HG03095 (cell line): ENCODE measurements around the gene CRTAC1.

Experiments
- ATAC-seq: cut with Tn5 transposase; IDR thresholded peaks from one replicate; pipeline ENCODE4 v1.9.1; 2021; ENCODE audit warnings: moderate library complexity; ENCODE audit not compliant: unreplicated experiment

CRTAC1 gene

GRCh38 chr10:98030991-98031431, 590 bp upstream of the CRTAC1 start:
- ATAC-seq: no peak

DNA sequence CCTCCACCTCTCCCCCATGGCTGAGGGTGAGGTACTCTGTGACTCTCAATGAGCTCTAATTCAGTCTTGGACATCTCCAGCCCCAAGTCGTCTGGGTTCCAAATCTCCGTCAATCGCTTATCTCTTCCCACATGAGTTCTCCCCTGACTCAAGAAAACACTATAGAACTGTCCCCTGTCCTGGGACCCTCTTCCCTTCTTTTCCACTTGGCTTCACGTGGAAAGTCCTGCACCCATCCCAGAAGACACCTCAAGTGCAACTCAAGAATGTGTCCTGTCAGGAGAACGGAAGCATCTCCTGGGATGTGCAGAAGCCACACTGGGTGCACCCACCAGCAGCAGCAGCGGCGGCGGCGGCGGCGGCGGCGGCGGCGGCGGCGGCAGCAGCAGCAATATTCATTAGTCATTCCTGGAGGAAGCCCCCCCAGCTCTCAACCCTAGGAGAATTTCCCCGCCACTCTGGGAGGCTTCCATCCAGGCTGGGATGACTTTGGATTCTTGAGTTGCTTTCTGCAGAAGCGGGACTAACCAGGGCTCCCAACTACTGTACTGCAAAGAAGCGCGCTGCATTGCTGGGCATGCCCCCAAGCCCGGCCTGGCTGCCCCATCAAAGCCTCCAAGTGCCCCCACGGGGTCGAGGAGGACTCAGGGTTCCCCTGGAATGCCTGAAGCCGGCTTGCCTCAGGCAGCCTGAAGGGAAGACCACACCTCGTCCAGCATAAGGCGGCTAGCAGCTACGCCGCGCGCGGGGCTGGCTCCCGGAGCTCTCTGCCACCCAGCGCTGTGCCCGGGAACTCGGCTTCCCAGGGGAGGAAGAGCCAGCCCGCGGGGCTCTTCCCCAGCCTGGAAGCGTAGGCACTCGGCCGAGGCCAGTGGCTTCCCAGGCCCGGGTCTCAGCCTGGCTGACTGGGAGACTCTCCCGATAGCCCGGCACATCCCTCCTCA, 1.0 kb downstream of the CRTAC1 start:
- no peak for ATAC-seq

- no peak for ATAC-seq
Measured at GRCh38 chr10:98028168-98028770, 2.2 kb downstream of the CRTAC1 start.

- no peak for ATAC-seq
Measured at GRCh38 chr10:98023024-98023423, 7.4 kb downstream of the CRTAC1 start.

DNA sequence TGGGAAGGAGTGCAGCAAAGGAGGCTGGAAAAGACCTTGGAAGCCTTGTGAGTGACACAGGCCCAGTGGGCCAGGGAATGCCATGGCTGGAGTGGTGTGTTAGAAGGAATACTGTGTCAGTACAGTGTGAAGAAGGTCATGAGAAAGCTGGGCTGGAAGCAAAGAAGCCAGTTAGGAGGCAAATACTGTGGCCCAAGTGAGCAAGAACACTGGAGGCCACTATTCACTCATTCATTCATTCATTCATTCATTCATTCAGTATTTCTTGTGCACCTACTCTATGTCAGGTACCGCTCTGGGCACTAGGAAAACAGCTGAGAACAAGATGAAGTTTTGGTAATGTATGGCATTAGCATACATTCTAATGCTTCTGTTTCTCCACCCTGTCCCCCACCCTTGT, 9.6 kb downstream of the CRTAC1 start:
- no peak for ATAC-seq

DNA sequence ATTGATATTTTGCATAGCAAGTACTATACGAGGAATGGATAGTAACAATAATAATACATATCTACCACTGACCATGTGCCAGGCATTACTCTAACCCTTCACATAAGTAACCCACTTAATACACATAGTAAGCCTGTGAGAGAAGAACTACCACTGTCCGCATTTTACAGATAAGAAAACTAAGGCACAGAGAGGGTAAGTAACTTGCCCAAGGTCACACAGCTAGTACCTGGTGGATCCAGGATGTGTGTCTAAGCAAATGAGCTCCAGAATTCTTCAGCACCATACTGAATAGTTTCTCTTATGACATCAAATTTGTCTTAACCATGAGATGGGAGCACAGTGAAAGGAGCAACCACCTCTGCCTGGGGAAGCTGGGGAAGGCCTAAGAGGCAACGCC, 10.2 kb downstream of the CRTAC1 start:
- no peak for ATAC-seq

GRCh38 chr10:98019784-98020183, 10.6 kb downstream of the CRTAC1 start:
- ATAC-seq: no peak

- ATAC-seq: no peak
Measured at GRCh38 chr10:98016772-98017475, 13.5 kb downstream of the CRTAC1 start.

GRCh38 chr10:98013776-98014175, 16.6 kb downstream of the CRTAC1 start:
- no peak for ATAC-seq

DNA sequence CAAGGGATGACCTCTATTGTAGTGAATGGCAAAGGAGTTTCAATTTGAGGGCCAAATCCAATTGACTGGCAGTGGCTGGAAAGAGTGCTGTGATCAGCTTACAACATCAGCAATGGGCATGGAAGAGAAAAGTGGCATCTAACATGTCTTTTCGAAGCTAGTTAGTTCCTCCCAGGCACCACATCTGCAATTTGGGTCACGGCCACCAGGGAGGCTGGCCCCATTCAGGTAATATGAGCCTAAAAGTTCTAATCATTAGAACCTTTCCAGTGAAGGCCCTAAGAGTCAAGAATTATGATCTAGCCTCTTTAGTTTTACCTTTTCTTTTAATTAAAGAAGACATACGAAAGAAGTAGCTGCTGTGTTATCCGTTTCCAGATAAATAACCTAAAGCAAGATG, 17.3 kb downstream of the CRTAC1 start:
- no peak for ATAC-seq

GRCh38 chr10:98012644-98013043, 17.8 kb downstream of the CRTAC1 start:
- no peak for ATAC-seq

DNA sequence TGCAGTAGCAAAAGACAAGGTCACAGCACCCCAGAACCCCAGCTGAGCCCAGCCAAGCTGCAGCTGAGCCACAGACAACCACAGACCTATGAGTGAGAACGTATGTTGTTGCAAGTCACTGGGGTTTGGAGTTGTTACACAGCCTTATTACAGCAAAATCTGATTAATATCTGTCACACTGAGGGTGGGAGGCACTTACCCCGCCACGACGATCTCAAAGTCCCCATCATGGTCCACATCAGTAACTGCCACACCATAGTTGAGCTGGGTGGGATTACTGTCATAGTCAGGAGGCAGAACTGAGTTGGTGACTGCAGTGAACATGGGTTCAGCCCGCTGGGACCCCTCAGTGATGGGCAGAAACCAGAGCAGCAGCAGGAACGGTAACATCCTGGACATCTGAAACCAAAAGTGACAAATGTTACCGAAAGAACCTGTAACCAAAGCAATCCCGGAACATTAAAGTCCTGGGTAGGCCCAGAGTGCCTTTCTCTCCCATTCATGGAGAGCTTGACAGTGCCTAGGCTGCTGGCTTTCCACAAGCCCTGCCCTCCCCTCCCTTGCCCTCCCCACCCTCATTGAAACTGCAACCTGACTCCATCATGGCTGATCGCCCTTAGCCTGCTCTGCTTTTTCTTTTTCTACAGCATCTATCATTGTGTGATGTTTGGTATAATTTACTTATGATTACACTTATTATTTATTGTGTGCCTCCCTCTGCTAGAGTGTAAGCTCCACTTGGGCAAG, 19.3 kb downstream of the CRTAC1 start:
- ATAC-seq: no peak

DNA sequence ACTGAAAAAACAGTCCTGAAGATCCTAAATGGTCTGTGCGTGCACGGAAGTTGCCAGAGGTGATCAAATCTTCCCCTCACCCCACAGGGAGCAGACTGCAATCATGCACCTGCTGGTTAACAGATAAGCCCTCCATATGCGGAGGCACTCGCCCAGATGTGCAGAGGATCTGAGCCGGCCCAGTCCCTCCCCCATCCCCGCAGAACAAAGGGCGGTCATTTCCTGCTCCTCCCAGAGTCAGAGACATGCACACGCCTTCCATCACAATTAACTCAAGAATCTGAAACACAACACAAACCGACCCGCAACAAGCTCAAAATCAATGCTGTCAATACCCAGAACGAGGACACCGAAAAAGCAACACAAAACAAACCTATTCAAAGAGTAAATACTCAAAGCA, 24.2 kb downstream of the CRTAC1 start:
- no peak for ATAC-seq

DNA sequence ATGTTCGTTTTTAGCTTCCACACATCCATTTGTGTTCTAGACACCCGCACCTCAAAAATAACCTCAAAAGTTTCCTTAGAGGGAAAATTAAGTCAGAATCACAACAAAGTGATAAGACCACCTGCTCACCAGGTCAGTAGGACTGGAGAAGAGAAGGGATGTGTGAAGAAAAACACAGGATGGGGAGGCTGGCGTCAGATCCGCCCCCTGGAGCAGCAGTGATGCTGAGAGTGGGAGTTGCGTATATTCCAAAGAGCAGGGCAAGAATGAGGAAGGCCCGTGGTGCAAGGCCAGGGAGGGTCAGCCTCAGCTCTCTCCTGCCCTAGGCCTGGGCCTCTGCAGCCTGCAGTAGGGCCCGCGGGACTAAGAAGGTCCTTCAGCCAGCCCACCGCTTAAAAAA, 28.7 kb downstream of the CRTAC1 start:
- ATAC-seq: no peak

DNA sequence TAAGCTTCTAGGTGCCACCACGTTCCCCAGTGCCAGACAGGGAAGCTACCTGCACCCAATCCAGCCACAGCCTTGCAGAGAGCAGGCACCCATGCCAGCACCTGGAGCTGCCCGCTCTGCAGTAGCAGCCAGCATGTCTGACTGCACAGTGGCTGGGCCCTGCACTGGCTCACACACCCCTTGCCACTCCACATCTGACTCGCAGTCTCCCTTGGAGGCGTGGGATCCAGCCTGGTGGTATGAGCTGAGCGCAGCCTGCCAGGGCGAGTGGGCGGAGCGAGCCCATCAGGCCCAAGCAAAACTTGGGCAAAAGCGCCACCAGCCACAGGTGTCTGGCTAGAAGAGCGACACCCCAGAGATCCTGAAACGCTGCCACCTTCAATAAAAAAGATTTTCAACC, 30.1 kb downstream of the CRTAC1 start:
- ATAC-seq: no peak

GRCh38 chr10:97999923-98000248, 30.5 kb downstream of the CRTAC1 start:
- no peak for ATAC-seq

GRCh38 chr10:97999066-97999922, 31.1 kb downstream of the CRTAC1 start:
- ATAC-seq: no peak

DNA sequence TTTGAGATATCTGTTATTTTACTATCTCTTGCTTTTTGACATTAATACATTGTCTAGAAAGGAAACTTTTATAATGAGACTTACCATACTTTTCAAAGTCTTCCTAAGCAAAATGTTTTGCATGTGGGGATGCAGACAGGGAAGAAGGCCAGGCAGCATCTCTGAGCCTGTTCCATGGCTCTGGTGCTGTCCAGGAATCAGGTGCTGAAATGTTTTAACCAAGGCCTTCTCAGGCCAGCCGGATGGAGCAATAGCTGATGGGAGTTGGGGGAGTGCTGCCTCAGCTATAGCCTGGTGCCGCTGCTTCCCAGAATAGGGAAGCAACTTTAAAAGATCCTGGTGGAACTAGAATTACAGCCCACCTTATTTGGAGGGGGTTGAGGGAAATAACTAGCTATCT, 38.5 kb downstream of the CRTAC1 start:
- ATAC-seq: no peak

DNA sequence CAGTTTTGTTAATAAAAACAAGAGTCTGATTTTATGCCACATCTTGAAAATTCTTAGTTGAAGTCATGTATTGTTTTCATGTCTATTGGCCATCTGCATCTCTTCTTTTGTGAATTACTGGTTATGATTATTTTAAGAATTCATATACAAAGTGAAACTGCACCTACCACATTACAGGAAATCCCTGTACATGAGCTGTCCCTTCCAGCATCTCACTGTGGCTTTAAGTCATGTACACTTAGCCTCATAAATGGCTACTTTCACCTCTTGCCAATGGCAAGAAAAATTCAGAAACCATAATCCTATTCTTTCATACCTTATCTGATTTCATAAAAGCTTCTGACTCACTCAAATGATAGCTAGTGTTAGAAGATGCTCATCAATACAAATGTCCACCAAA, 48.6 kb downstream of the CRTAC1 start:
- ATAC-seq: no peak

DNA sequence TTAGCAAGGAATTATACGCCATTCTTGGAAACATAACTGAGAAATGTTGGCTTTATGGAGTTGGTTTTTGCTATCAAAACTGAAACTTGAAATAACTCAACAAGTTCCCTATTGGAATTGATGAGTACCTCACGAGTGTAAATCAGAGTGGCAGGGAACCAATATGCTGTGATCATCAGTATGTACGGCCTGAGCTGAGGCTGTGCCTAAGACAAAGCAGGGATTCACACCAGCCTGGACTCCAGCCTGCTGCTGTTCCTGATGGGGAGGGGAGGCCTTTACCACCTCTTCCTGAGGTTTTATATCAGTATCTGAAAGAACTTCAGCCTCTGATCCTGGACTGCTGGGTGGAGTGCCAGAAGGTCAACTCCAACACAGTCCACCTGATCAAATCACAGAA, 52.7 kb downstream of the CRTAC1 start:
- ATAC-seq: no peak
